ENCODE measurements around the gene NAXE. TPM values are rescaled to one million over a fixed set of nuclear protein-coding genes. Genes with fewer than 3 reads are reported as not detected.

Gene NAXE
- total RNA-seq, 1 donor from 2014 or later = 78.0 TPM

DNA sequence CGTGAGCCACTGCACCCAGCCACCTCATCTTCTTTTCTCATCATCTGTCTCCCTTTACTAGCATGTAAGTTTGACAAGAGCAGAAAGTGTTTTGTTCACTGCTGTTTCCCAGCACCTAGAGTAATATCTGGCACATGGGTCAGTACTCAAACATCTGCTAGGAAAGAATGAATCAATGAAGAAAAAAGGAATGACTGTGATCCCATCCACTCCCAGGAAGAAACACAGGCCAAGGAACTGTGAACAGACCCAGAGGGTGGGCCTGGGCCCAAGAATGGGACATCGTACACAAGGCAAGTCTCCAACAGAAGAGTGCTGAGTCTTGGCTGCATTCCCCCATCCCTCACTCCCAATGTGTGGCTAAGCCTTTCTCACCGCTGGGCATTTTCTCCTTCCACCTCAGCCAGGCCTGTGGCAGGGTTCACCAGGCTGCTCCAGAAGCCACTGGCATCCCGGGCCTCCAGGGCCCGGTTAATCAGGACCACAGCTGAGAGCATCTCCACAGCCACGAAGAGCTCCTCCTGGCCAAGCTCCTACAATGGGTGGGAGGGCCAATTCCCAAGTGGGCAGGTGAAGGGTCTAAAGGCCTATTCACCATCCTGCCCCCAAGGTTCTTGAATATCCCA, 37.6 kb upstream of the NAXE start:
- DNase-seq (ENCODE audit: low spot score) = no peak
- Mint-ChIP-seq H3K4me3 (no peak overlapping the region), H3K27ac (no peak overlapping the region), H3K4me1 (ENCODE audit: low read depth) (peaks cover 5% of the 10 kb centered on the region), H3K36me3 (ENCODE audit: low read depth) (peaks cover 13% of the 10 kb centered on the region), H3K27me3 (ENCODE audit: insufficient read depth) (no peaks in the 10 kb centered on the region), H3K9me3 (no peaks in the 10 kb centered on the region)
- intact Hi-C loops (cut with micrococcal nuclease) = no loop called here

DNA sequence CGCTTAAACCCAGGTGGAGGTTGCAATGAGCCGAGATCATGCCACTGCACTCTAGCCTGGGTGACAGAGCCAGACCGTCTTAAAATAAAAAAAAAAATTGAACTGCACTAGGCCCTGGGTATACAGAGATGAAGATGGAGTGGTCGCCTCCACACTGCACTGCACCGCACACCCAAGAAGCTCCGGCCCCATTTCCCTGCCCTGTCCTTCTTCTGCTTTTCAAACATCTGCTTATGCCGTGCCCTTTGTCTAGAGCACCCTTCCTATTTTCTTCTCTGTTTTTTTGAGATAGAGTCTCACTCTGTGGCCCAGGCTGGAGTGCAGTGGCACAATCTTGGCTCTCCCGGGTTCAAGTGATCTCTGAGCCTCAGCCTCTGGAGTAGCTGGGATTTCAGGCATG, 36.6 kb upstream of the NAXE start:
- no peak overlapping the region for H3K27ac Mint-ChIP-seq
- H3K4me1 Mint-ChIP-seq (ENCODE audit: low read depth) = peaks cover 5% of the 10 kb centered on the region
- no peaks in the 10 kb centered on the region for H3K27me3 Mint-ChIP-seq (ENCODE audit: insufficient read depth)
- intact Hi-C loops (cut with micrococcal nuclease) = no loop called here
- no peak overlapping the region for H3K4me3 Mint-ChIP-seq
- H3K9me3 Mint-ChIP-seq = no peaks in the 10 kb centered on the region
- H3K36me3 Mint-ChIP-seq (ENCODE audit: low read depth) = peaks cover 17% of the 10 kb centered on the region
- DNase-seq (ENCODE audit: low spot score) = no peak

- H3K36me3 Mint-ChIP-seq (ENCODE audit: low read depth) = peaks cover 17% of the 10 kb centered on the region
- no peak overlapping the region for H3K4me3 Mint-ChIP-seq
- no peak overlapping the region for H3K27ac Mint-ChIP-seq
- H3K27me3 Mint-ChIP-seq (ENCODE audit: insufficient read depth) = no peaks in the 10 kb centered on the region
- H3K4me1 Mint-ChIP-seq (ENCODE audit: low read depth) = peaks cover 5% of the 10 kb centered on the region
- intact Hi-C loops (cut with micrococcal nuclease) = no loop called here
- no peak for DNase-seq (ENCODE audit: low spot score)
- H3K9me3 Mint-ChIP-seq = no peaks in the 10 kb centered on the region
Observed at GRCh38 chr1:156555715-156556114, 35.9 kb upstream of the NAXE start.

GRCh38 chr1:156556354-156556753, 35.2 kb upstream of the NAXE start:
- H3K9me3 Mint-ChIP-seq = no peaks in the 10 kb centered on the region
- intact Hi-C loops (cut with micrococcal nuclease) = no loop called here
- H3K27ac Mint-ChIP-seq = no peak overlapping the region
- H3K4me1 Mint-ChIP-seq (ENCODE audit: low read depth) = peaks cover 5% of the 10 kb centered on the region
- H3K27me3 Mint-ChIP-seq (ENCODE audit: insufficient read depth) = no peaks in the 10 kb centered on the region
- no peak overlapping the region for H3K4me3 Mint-ChIP-seq
- H3K36me3 Mint-ChIP-seq (ENCODE audit: low read depth) = peaks cover 16% of the 10 kb centered on the region
- no peak for DNase-seq (ENCODE audit: low spot score)

- no peaks in the 10 kb centered on the region for H3K4me1 Mint-ChIP-seq (ENCODE audit: low read depth)
- peaks cover 10% of the 10 kb centered on the region for H3K36me3 Mint-ChIP-seq (ENCODE audit: low read depth)
- H3K4me3 Mint-ChIP-seq = no peak overlapping the region
- no peak for DNase-seq (ENCODE audit: low spot score)
- no peaks in the 10 kb centered on the region for H3K9me3 Mint-ChIP-seq
- H3K27ac Mint-ChIP-seq = no peak overlapping the region
- H3K27me3 Mint-ChIP-seq (ENCODE audit: insufficient read depth) = no peaks in the 10 kb centered on the region
- intact Hi-C loops (cut with micrococcal nuclease) = no loop called here
Observed at GRCh38 chr1:156559086-156559796, 32.3 kb upstream of the NAXE start.

GRCh38 chr1:156559797-156560385, 31.7 kb upstream of the NAXE start:
- DNase-seq (ENCODE audit: low spot score) = no peak
- H3K4me1 Mint-ChIP-seq (ENCODE audit: low read depth) = no peaks in the 10 kb centered on the region
- no peak overlapping the region for H3K27ac Mint-ChIP-seq
- peaks cover 10% of the 10 kb centered on the region for H3K36me3 Mint-ChIP-seq (ENCODE audit: low read depth)
- no peaks in the 10 kb centered on the region for H3K9me3 Mint-ChIP-seq
- H3K27me3 Mint-ChIP-seq (ENCODE audit: insufficient read depth) = no peaks in the 10 kb centered on the region
- intact Hi-C loops (cut with micrococcal nuclease) = no loop called here
- H3K4me3 Mint-ChIP-seq = no peak overlapping the region

DNA sequence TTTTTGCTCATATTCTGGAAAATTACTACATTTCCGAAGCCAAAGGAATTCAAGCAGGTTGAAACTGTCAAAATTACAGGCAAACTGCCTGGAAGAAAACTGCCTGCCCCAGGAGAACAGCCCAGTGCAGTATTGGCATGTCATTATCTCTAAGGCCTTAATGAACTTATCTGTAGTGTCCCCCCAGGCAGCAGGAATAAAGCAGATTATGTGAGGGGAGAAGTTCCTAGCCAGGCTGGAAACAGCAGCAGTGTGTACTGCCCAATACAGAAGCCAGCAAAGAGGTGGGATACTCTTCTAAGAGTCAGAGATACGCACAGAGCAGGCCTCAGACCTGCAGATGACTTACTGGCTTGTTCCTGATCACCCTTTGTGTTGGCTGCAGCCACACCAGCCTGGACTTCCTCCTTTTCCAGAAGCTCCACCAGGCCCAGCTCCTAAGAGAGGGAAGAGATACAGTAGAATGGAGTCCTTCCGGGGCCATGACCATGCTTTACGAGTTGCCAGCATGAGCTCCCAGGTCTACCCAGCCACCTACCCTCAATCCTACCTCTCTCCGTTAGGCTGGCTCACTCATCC, 30.9 kb upstream of the NAXE start:
- no peak overlapping the region for H3K27ac Mint-ChIP-seq
- no peak overlapping the region for H3K4me3 Mint-ChIP-seq
- intact Hi-C loops (cut with micrococcal nuclease) = no loop called here
- H3K36me3 Mint-ChIP-seq (ENCODE audit: low read depth) = peaks cover 10% of the 10 kb centered on the region
- no peaks in the 10 kb centered on the region for H3K9me3 Mint-ChIP-seq
- no peaks in the 10 kb centered on the region for H3K4me1 Mint-ChIP-seq (ENCODE audit: low read depth)
- H3K27me3 Mint-ChIP-seq (ENCODE audit: insufficient read depth) = no peaks in the 10 kb centered on the region
- DNase-seq (ENCODE audit: low spot score) = no peak

DNA sequence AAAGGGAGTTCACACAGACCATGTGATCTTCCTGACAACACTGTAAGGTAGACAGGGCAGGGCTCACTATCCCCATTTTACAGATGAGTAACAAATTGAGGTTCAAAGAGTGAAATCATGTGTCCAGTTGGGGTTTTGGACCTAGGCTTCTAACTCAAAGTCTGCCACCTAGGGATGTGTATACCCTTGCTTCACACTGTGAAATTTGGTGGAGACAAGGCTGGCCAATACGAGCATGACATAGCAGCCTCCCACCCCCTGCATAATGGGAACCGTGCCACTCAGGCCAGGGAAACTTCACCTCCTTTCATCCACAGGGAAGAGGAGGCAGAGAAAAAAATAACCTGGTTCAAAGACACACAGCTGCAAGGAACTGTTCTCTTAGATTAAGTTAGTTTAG, 26.1 kb upstream of the NAXE start:
- Mint-ChIP-seq H3K4me1 (ENCODE audit: low read depth) (peaks cover under 1% of the 10 kb centered on the region), H3K4me3 (no peak overlapping the region), H3K27me3 (ENCODE audit: insufficient read depth) (no peaks in the 10 kb centered on the region), H3K27ac (no peak overlapping the region), H3K36me3 (ENCODE audit: low read depth) (peaks cover 11% of the 10 kb centered on the region), H3K9me3 (no peaks in the 10 kb centered on the region)
- intact Hi-C loops (cut with micrococcal nuclease) = no loop called here
- no peak for DNase-seq (ENCODE audit: low spot score)

DNA sequence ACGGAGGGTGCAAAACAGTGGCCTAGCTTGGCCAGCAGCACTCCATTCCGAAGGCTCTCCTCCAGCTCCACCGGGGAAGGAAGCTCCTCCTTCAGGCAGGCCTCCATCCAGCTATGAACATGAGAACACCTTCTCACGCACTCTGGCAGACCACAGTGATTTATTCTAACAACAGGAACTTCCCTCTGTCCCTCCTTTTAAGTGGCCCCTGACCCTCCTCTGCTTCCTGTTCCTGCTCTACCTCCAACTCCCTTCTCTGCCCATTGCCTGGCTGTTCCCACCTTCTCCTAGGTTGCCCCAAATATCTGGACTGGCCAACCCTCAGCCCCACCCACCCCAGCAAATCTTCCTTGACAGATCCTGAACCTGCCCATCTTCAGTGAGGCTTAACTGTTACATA, 25.1 kb upstream of the NAXE start:
- intact Hi-C loops (cut with micrococcal nuclease) = no loop called here
- Mint-ChIP-seq H3K36me3 (ENCODE audit: low read depth) (peaks cover 11% of the 10 kb centered on the region), H3K9me3 (no peaks in the 10 kb centered on the region), H3K27me3 (ENCODE audit: insufficient read depth) (no peaks in the 10 kb centered on the region), H3K4me1 (ENCODE audit: low read depth) (peaks cover 10% of the 10 kb centered on the region), H3K4me3 (no peak overlapping the region), H3K27ac (no peak overlapping the region)
- no peak for DNase-seq (ENCODE audit: low spot score)

GRCh38 chr1:156571261-156571852, 20.2 kb upstream of the NAXE start:
- DNase-seq (ENCODE audit: low spot score) = no peak
- Mint-ChIP-seq H3K4me3 (peak overlapping the region; percentile 96), H3K27ac (peak overlapping the region; percentile 30), H3K4me1 (ENCODE audit: low read depth) (peaks cover 28% of the 10 kb centered on the region), H3K9me3 (no peaks in the 10 kb centered on the region), H3K36me3 (ENCODE audit: low read depth) (peaks cover 8% of the 10 kb centered on the region), H3K27me3 (ENCODE audit: insufficient read depth) (peaks cover 18% of the 10 kb centered on the region)
- intact Hi-C loops (cut with micrococcal nuclease) = loop anchor here (5.0 kb wide), 4 partner anchors 36 to 289 kb away; partner anchors contain the start of genes SMG5 and TMEM79

DNA sequence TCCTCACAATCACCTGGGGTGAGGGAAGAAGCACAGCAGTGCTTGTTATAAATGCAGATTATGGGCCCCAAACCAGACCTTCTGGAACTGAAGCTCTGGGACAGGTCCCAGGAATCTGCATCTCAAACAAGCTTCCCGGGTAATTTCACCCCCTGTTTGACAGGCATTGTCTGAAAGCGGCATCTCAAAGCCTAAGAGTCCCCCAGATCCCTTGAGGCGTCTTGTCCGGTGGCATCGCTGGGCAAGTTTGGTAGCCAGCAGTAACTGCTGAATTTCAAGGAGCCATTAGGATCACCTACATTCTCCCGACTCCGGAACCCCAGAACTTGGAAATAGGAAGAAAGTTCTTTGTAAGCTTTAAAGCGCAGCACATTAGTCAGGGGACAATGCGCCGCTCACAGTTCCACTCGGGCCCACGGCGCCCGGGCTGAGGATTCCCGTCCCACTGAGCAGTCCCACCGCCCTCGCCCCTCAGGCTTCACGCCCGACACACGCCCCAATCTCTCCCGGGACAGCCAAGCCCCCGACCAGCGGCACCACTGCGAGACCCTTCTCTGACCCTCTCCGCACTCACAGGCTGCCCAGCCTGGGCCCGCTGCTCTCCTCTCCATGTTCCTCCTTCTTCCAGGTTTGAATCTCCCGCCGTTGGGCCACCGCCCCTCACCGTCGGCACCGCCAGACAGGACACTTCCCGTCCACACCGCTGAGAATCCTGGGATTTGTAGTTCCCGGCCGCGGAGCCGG, 19.5 kb upstream of the NAXE start, which contains the start of gene IQGAP3:
IQGAP3 (minus strand) TSS at position 647 of the 744 bp plus-strand sequence; CDS start at position 611, 36 bp downstream.
- peak; percentile 74 for DNase-seq (ENCODE audit: low spot score)
- no peaks in the 10 kb centered on the region for H3K9me3 Mint-ChIP-seq
- peaks cover 28% of the 10 kb centered on the region for H3K4me1 Mint-ChIP-seq (ENCODE audit: low read depth)
- H3K36me3 Mint-ChIP-seq (ENCODE audit: low read depth) = peaks cover 5% of the 10 kb centered on the region
- H3K27me3 Mint-ChIP-seq (ENCODE audit: insufficient read depth) = peaks cover 18% of the 10 kb centered on the region
- intact Hi-C loops (cut with micrococcal nuclease) = loop anchor here (1.0 to 5.0 kb wide), 6 partner anchors 19 to 290 kb away; partner anchors contain the start of genes NAXE, SMG5 and TMEM79
- H3K27ac Mint-ChIP-seq = peak within 1 kb of the TSS; percentile 76
- peak within 1 kb of the TSS; percentile 96 for H3K4me3 Mint-ChIP-seq

DNA sequence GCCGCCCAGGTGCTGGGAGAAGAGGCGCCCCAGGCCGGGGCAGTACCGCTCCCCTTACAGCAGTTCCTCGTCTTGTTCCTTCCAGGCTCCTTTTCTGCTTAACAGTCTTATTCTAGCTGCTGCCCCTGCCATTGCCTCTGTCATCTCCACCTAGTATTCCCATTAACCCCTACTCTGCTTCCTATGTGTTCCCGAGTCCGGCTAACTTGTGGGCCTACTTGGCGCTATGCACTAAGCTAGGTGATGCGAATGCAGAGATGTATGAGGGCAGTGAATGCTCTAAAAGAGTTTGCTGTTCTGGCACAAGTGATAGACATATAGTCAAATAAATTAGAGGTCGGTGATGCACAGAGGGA, 18.9 kb upstream of the NAXE start:
- no peak for DNase-seq (ENCODE audit: low spot score)
- peaks cover 28% of the 10 kb centered on the region for H3K4me1 Mint-ChIP-seq (ENCODE audit: low read depth)
- peak overlapping the region; percentile 96 for H3K4me3 Mint-ChIP-seq
- H3K36me3 Mint-ChIP-seq (ENCODE audit: low read depth) = peaks cover 4% of the 10 kb centered on the region
- H3K27ac Mint-ChIP-seq = peak overlapping the region; percentile 76
- no peaks in the 10 kb centered on the region for H3K9me3 Mint-ChIP-seq
- H3K27me3 Mint-ChIP-seq (ENCODE audit: insufficient read depth) = peaks cover 18% of the 10 kb centered on the region
- intact Hi-C loops (cut with micrococcal nuclease) = loop anchor here (1.0 to 5.0 kb wide), 6 partner anchors 19 to 290 kb away; partner anchors contain the start of genes NAXE, SMG5 and TMEM79
